ENCODE measurements around the gene PLA2G2E. TPM values are rescaled to one million over a fixed set of nuclear protein-coding genes. Genes with fewer than 3 reads are reported as not detected.
A peak's percentile ranks its signal among the peaks of the same experiment; 100 is the strongest.
"Not testable (repeated sequence)": the region's sequence is repeated elsewhere in the genome, so short reads cannot be mapped to it uniquely, and the experiment has no call there.

Gene PLA2G2E
- total RNA-seq, 1 donor from 2014 or later = not detected

DNA sequence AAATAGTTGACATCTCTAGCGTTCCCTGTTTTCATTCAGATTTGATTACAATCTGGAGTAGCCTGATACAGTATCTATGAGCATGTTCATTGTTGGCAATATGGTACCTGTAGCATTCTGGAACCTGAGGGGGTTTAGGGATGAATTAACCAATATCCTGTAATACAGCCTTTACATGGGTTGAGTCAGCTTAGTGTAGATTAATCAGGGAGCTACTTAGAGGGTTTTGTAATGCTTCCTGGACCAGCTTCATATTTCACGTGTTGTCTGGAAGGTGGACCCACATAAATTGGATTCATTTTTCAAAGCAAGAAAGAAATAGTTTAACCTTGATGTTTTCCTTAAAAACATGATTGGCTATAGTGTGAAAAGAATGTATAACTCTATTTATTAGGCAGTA, 37.6 kb downstream of the PLA2G2E start:
- Mint-ChIP-seq H3K27me3 (no peaks in the 10 kb centered on the region), H3K4me3 (no peak overlapping the region), H3K9me3 (no peaks in the 10 kb centered on the region), H3K36me3 (ENCODE audit: low read depth) (peaks cover 14% of the 10 kb centered on the region), H3K27ac (no peak overlapping the region), H3K4me1 (peaks cover 31% of the 10 kb centered on the region)
- intact Hi-C loops (cut with micrococcal nuclease) = no loop called here
- no peak for DNase-seq

DNA sequence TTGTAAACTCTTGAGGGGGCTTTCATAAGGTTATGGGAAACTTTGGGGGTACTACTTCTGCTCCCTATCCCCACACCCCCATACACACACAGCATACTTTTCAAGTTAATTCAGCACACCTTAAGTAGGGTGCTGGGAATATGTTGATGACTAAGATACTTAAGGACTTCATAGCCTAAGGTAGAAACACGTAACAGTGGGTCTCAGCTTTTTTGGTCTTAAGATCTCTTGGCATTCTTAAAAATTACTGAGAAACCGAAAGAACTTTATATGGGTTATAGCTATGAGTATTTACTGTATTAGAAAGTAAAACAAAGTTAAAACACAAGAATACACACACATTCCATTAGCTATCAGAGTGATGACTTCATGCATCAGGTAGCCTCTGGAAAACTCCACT, 39.1 kb downstream of the PLA2G2E start:
- no peak overlapping the region for H3K27ac Mint-ChIP-seq
- intact Hi-C loops (cut with micrococcal nuclease) = no loop called here
- peaks cover 9% of the 10 kb centered on the region for H3K36me3 Mint-ChIP-seq (ENCODE audit: low read depth)
- H3K9me3 Mint-ChIP-seq = no peaks in the 10 kb centered on the region
- peaks cover 2% of the 10 kb centered on the region for H3K27me3 Mint-ChIP-seq
- no peak for DNase-seq
- peak overlapping the region; percentile 90 for H3K4me3 Mint-ChIP-seq
- peaks cover 31% of the 10 kb centered on the region for H3K4me1 Mint-ChIP-seq

DNA sequence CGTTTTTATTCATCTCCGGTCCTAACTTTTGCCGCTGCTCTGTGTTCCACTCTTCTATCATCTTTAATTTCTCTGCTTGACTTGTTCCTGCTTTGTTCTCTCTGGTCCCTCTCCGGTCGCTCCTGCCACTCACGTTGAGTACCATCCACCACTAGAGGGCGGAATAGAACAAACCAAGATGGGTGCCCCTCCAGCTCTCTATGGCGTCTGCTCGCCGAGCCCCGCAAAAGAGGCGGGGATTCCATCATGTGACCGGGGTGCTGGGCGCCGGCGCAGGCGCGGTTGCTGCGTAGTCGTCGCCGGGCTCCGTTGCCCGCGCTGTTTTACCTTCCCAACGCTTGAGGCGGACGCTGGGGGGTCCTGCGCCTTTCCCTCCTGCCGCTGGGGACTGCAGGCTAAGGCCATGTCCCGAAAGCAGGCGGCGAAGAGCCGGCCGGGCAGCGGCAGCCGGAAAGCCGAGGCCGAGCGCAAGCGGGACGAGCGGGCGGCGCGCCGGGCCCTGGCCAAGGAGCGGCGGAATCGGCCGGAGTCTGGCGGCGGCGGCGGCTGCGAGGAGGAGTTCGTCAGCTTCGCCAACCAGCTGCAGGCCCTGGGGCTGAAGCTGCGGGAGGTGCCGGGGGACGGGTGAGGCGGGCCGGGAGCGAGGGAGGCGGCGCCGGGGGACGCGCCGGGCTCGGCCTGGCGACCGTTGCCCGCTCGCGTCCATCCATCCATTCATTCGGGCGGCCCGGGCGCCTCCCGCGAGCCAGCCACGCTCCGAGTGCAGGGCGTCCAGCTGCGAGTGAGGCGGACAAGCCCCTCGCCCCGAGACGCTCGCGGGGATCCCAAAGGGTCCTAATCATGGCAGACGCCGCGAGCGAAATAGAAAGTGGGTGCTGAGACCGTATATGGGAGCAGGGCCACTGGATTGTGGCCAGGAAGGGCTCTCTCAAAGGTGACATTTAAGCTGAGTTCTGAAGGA, 41.0 kb downstream of the PLA2G2E start, which contains the start of gene OTUD3:
TSS of gene OTUD3 (plus strand) at position 285 of the 961 bp plus-strand sequence. CDS start at position 404, 119 bp downstream.
- peak; percentile 99 for DNase-seq
- no peaks in the 10 kb centered on the region for H3K9me3 Mint-ChIP-seq
- H3K36me3 Mint-ChIP-seq (ENCODE audit: low read depth) = peaks cover 7% of the 10 kb centered on the region
- intact Hi-C loops (cut with micrococcal nuclease) = no loop called here
- H3K4me3 Mint-ChIP-seq = peak within 1 kb of the TSS; percentile 90
- H3K27ac Mint-ChIP-seq = peak within 1 kb of the TSS; percentile 74
- peaks cover 2% of the 10 kb centered on the region for H3K27me3 Mint-ChIP-seq
- peaks cover 25% of the 10 kb centered on the region for H3K4me1 Mint-ChIP-seq

DNA sequence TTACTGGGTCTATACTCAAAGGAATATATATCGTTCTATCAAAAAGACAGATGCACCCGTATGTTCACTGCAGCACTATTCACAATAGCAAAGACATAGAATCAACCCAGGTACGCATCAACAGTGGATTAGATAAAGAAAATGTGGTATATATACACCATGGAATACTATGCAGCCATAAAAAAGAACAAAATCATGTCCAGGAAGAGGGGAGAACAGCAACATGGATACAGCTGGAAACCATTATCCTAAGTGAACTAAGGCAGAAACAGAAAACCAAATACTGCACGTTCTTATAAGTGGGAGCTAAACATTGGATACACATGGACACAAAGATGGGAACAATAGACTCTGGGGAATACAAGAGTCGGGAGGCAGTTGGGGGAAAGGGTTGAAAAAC, 42.6 kb downstream of the PLA2G2E start:
- H3K27me3 Mint-ChIP-seq; H3K36me3 Mint-ChIP-seq (ENCODE audit: low read depth); intact Hi-C loops (cut with micrococcal nuclease); H3K9me3 Mint-ChIP-seq; H3K4me3 Mint-ChIP-seq; DNase-seq; H3K27ac Mint-ChIP-seq: not testable (repeated sequence)
- peaks cover 25% of the 10 kb centered on the region for H3K4me1 Mint-ChIP-seq

DNA sequence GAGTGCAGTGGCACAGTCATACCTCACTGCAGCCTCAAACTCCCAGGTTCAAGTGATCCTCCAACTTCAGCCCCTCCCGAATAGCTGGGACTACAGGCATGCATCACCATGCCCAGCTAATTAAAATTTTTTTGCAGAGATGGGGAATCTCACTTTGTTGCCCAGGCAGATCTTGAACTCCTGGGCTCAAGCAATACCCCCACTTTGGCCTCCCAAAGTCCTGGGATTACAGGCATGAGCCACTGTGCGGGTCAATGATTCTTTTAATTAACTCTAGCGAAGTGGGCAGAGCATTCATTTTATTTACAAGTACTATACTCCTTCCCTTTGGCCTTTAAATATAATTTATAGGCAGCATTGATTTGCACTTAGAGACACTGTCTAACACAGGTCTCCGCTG, 43.8 kb downstream of the PLA2G2E start:
- Mint-ChIP-seq H3K27ac (no peak overlapping the region), H3K9me3 (no peaks in the 10 kb centered on the region)

DNA sequence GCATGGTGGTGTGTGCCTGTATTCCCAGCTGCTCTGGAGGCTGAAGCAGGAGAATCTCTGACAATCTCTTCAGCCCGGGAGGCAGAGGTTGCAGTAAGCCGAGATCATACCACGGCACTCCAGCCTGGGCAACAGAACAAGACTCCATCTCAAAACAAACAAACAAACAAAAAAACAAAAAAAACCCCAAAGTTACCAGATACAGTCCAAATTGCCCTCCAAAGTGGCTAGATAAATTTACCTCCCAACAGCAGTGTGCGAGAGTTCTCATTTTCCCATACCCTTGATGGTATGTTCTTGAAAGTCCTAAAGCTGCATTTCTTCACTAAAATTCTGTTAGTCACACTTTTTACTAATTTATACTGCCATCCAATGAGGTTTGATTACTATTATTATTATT, 44.2 kb downstream of the PLA2G2E start:
- Mint-ChIP-seq H3K27me3 (peaks cover 9% of the 10 kb centered on the region), H3K4me3 (no peak overlapping the region), H3K27ac (no peak overlapping the region), H3K36me3 (ENCODE audit: low read depth) (peaks cover 3% of the 10 kb centered on the region), H3K4me1 (peaks cover 17% of the 10 kb centered on the region), H3K9me3 (no peaks in the 10 kb centered on the region)
- intact Hi-C loops (cut with micrococcal nuclease) = no loop called here
- DNase-seq = no peak

More for the DNA sequence above, 43.8 kb downstream of the PLA2G2E start:
- Mint-ChIP-seq H3K4me1 (peaks cover 20% of the 10 kb centered on the region), H3K36me3 (ENCODE audit: low read depth) (peaks cover 7% of the 10 kb centered on the region), H3K27me3 (peaks cover 9% of the 10 kb centered on the region), H3K4me3 (no peak overlapping the region)
- intact Hi-C loops (cut with micrococcal nuclease) = no loop called here
- no peak for DNase-seq

DNA sequence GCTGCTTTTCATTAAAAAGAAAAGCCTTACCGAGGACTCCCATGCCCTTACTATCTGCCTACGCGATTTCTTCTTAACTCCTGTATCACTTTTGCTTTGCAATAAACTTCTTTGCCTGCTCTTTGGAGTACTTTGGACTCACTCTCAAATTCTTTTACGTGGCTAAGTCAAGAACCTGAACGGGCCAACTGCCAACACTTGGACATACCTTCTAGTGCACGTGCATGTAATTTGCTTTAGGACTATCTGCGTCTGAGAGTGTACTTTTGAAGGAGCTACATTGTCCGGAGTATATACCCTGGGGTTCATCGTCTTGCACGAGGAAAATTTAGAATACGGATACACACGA, 44.8 kb downstream of the PLA2G2E start:
- H3K9me3 Mint-ChIP-seq = no peaks in the 10 kb centered on the region
- peaks cover 9% of the 10 kb centered on the region for H3K27me3 Mint-ChIP-seq
- intact Hi-C loops (cut with micrococcal nuclease) = no loop called here
- DNase-seq = no peak
- H3K27ac Mint-ChIP-seq = no peak overlapping the region
- no peaks in the 10 kb centered on the region for H3K36me3 Mint-ChIP-seq (ENCODE audit: low read depth)
- peaks cover 10% of the 10 kb centered on the region for H3K4me1 Mint-ChIP-seq
- H3K4me3 Mint-ChIP-seq = no peak overlapping the region

DNA sequence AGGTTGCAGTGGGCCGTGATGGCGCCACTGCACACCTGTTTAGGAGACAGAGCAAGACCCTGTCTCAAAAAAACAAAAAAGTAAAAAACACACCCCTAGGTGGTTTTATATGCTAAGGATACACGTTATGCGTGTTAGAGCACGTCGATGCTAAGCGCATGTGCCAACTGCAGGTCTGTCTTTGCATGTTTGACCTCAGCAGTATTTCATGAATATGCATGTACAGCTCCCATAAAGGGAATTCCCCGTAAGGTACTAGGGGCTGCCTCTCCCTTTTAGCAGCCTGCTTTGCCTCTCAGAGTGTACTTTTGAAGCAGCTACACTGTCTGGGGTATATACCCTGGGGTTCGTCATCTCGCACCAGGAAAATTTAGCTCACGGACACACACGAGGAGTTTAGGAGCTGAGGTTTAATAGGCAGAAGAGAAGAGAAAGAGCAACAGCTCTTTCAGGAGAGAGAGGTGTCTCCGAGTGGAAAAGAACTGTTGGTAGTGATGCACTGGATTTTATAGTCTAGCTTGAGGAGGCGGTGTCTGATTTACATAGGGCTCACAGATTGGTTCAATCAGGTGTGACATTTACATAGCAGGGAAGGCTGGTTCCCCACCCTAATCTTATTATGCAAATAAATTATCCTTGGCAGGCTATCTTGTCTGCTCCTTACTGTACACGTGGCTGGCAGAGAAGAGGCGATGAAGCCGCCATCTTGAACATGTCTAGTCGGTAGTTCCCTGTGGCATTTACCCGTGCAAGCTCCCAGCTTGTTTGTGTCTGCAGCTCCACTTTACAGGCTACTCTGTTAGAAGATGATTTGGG, 45.4 kb downstream of the PLA2G2E start:
- Mint-ChIP-seq H3K4me1 (peaks cover 5% of the 10 kb centered on the region), H3K27me3 (peaks cover 13% of the 10 kb centered on the region), H3K27ac (no peak overlapping the region), H3K4me3 (no peak overlapping the region), H3K9me3 (no peaks in the 10 kb centered on the region), H3K36me3 (ENCODE audit: low read depth) (no peaks in the 10 kb centered on the region)
- no peak for DNase-seq
- intact Hi-C loops (cut with micrococcal nuclease) = no loop called here

DNA sequence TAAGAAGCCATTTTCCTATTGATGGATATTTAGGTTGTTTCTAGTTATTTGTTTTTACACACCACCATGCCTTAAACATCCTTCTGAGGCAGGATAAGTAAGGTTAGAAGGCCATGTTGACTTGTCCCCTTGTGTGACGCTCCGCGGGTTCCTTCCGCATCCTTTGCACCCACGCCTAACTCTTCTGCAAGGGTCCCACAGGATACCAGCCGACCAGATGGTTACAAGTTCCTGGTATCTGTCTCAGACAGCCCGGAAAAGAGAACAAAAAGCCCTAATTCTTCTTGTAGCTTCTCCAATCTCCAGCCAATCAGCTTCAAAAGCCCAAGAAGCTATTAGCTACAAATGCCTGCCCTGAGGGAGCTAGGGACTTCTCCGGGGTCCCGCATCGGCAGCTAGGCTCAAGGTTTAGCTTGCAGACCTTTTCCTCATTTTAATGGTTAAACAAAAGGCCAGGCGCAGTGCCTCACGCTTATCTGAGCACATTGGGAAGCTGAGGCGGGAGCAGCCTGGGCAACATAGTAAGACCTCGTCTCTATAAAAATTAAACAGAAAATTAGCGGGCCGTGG, 46.2 kb downstream of the PLA2G2E start:
- Mint-ChIP-seq H3K4me1 (peaks cover 3% of the 10 kb centered on the region), H3K4me3 (no peak overlapping the region), H3K9me3 (no peaks in the 10 kb centered on the region), H3K27me3 (peaks cover 15% of the 10 kb centered on the region), H3K27ac (no peak overlapping the region), H3K36me3 (ENCODE audit: low read depth) (no peaks in the 10 kb centered on the region)
- DNase-seq = no peak
- intact Hi-C loops (cut with micrococcal nuclease) = no loop called here

DNA sequence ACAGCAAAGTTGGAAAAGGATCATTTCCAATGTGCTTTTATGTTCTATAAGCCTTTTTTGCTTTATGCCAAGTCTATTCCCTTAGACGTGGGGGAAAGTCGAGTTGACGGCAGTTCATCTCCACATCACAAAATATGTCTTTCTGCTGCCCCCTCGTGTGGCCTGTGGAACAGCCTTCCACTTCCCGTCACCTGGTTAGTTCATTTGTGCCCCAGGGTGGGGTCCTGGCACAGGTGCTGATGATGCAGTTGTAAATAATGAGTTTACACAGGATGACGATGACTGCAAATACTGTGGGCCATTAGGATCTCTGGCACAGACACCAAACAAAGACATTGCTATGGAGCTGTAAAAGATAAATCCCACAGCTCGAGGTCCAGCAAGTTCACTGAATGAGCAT, 51.2 kb downstream of the PLA2G2E start:
- Mint-ChIP-seq H3K27me3 (peaks cover 25% of the 10 kb centered on the region), H3K9me3 (no peaks in the 10 kb centered on the region), H3K27ac (no peak overlapping the region), H3K4me1 (no peaks in the 10 kb centered on the region), H3K36me3 (ENCODE audit: low read depth) (no peaks in the 10 kb centered on the region), H3K4me3 (no peak overlapping the region)
- intact Hi-C loops (cut with micrococcal nuclease) = no loop called here
- no peak for DNase-seq

Other genes with a start within 250 kb of the PLA2G2E start
- gene TMCO4, start 123.7 kb downstream of the PLA2G2E start, total RNA-seq = 12.1 and 12.6 TPM in 2 replicates
- gene RNF186, start 108.3 kb downstream of the PLA2G2E start, total RNA-seq = not detected in 2 replicates
- gene OTUD3, start 41.2 kb downstream of the PLA2G2E start, total RNA-seq = 12.2 and 13.6 TPM in 2 replicates
- not detected in 2 replicates for gene PLA2G2A, start 56.0 kb upstream of the PLA2G2E start, total RNA-seq
- gene PLA2G5, start 146.6 kb upstream of the PLA2G2E start, total RNA-seq = not detected in 2 replicates
- gene PLA2G2D, start 195.9 kb upstream of the PLA2G2E start, total RNA-seq = not detected in 2 replicates
- not detected in 2 replicates for gene PLA2G2F, start 215.7 kb upstream of the PLA2G2E start, total RNA-seq

Measured in activated CD4-positive, alpha-beta T cell treated with anti-CD3 and anti-CD28 coated beads, Interleukin-2, amount 10 ng/mL, durations not matched to agents 24 days and 14 days (primary cell).